Measurements from ENCODE around the gene LSM7.

DNA sequence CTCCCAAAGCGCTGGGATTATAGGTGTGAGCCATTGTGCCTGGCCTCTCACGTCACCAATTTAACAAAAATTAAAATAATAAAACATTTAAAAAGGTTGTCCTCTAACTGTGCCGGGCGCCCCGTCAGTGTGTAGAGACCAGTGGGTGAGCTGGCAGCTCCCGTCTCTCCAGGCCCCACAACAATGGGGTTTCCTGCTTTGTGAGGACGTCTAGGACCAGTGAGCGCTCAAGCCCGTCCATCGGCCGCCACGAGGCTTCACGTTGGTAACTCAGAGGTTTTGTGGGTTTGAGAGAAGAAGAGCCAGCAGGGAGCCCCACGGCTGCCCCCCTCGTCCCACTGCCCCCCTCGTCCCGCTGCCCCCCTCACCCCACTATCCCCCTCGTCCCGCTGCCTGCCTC lies 4.7 kb downstream of the LSM7 start:
- TF ChIP-seq, protein P1, sequence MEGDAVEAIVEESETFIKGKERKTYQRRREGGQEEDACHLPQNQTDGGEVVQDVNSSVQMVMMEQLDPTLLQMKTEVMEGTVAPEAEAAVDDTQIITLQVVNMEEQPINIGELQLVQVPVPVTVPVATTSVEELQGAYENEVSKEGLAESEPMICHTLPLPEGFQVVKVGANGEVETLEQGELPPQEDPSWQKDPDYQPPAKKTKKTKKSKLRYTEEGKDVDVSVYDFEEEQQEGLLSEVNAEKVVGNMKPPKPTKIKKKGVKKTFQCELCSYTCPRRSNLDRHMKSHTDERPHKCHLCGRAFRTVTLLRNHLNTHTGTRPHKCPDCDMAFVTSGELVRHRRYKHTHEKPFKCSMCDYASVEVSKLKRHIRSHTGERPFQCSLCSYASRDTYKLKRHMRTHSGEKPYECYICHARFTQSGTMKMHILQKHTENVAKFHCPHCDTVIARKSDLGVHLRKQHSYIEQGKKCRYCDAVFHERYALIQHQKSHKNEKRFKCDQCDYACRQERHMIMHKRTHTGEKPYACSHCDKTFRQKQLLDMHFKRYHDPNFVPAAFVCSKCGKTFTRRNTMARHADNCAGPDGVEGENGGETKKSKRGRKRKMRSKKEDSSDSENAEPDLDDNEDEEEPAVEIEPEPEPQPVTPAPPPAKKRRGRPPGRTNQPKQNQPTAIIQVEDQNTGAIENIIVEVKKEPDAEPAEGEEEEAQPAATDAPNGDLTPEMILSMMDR (IDR thresholded peaks at IDR 0.05): no peak
- no peak for TF ChIP-seq POLR2A (IDR thresholded peaks at IDR 0.05)
